ENCODE data around the gene IFT80.

The IFT80 gene

DNA sequence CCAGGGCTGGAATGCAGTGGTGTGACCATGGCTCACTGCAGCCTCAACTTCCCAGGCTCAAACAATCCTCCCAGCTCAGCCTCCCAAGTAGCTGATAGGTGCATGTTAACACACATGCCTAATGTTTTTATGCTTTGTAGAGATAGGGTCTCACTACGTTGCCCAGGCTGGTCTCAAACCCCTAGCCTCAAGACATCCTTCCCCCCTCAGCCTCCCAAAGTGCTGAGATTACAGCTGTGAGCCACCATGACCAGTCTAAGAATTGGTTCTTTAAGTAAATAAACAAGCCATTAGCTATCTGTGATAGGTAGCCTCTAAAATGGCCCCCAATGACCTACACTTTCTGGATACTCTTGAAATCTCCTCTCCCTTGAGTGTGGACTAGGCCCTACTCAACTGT is 46.8 kb upstream of the IFT80 start:
- no peak overlapping the region for H3K27ac ChIP-seq (ENCODE audit: low read depth, low read length, poor library complexity, severe bottlenecking)
- H3K9ac ChIP-seq (ENCODE audit: low read length) = no peak overlapping the region
- peaks cover 67% of the 10 kb centered on the region for H3K36me3 ChIP-seq (ENCODE audit: insufficient read depth, low read length)
- no peak overlapping the region for H3K4me3 ChIP-seq (ENCODE audit: low read depth, low read length, poor library complexity, severe bottlenecking)
- H3K9me2 ChIP-seq (ENCODE audit: low read depth, low read length) = no peaks in the 10 kb centered on the region
- H3K4me1 ChIP-seq (ENCODE audit: insufficient read depth, low read length, severe bottlenecking) = peaks cover 26% of the 10 kb centered on the region
- no peak overlapping the region for H2AFZ ChIP-seq (ENCODE audit: low read length)
- H3K4me2 ChIP-seq (ENCODE audit: low read length) = no peak overlapping the region
- H4K20me1 ChIP-seq (ENCODE audit: insufficient read depth, low read length) = no peaks in the 10 kb centered on the region
- H3K9me3 ChIP-seq (ENCODE audit: low read length) = no peaks in the 10 kb centered on the region
- peaks cover 3% of the 10 kb centered on the region; the same call in 1 of the 2 replicates for H3F3A ChIP-seq (ENCODE audit: insufficient read depth, low read length)
- peaks cover 76% of the 10 kb centered on the region for H3K79me2 ChIP-seq (ENCODE audit: insufficient read depth, low read length)
- no peaks in the 10 kb centered on the region for H3K27me3 ChIP-seq (ENCODE audit: insufficient read depth, low read length)
- TF ChIP-seq, protein P1, sequence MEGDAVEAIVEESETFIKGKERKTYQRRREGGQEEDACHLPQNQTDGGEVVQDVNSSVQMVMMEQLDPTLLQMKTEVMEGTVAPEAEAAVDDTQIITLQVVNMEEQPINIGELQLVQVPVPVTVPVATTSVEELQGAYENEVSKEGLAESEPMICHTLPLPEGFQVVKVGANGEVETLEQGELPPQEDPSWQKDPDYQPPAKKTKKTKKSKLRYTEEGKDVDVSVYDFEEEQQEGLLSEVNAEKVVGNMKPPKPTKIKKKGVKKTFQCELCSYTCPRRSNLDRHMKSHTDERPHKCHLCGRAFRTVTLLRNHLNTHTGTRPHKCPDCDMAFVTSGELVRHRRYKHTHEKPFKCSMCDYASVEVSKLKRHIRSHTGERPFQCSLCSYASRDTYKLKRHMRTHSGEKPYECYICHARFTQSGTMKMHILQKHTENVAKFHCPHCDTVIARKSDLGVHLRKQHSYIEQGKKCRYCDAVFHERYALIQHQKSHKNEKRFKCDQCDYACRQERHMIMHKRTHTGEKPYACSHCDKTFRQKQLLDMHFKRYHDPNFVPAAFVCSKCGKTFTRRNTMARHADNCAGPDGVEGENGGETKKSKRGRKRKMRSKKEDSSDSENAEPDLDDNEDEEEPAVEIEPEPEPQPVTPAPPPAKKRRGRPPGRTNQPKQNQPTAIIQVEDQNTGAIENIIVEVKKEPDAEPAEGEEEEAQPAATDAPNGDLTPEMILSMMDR (IDR thresholded peaks at IDR 0.05; ENCODE audit: low read length) = no peak
- TF ChIP-seq EZH2 (IDR thresholded peaks at IDR 0.05; ENCODE audit: borderline replicate concordance, low read length) = no peak

DNA sequence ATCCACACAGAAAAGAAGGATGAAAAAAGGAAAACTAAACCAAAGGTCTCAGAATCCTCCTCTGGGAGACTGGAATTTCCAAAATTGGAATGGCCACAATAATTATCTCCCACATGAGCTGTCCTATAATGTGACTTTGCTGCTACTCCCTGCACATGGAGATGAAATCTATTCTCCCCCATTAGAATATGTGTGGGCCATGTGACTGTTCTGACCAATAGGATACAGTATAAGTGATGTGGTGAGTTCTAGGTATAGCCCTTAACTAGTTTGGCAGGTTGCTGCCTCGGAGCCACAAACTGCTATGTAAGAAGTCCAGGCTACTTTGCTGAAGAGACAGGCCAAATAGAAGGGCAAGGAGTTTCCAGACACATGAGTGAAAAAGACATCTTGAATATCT is 45.4 kb upstream of the IFT80 start:
- peaks cover 9% of the 10 kb centered on the region for H3F3A ChIP-seq (ENCODE audit: insufficient read depth, low read length)
- H3K4me2 ChIP-seq (ENCODE audit: low read length) = no peak overlapping the region
- H3K4me1 ChIP-seq (ENCODE audit: insufficient read depth, low read length, severe bottlenecking) = peaks cover 21% of the 10 kb centered on the region
- no peak overlapping the region for H3K27ac ChIP-seq (ENCODE audit: low read depth, low read length, poor library complexity, severe bottlenecking)
- H2AFZ ChIP-seq (ENCODE audit: low read length) = no peak overlapping the region
- no peak overlapping the region for H3K9ac ChIP-seq (ENCODE audit: low read length)
- peaks cover 87% of the 10 kb centered on the region for H3K79me2 ChIP-seq (ENCODE audit: insufficient read depth, low read length)
- no peaks in the 10 kb centered on the region for H3K9me2 ChIP-seq (ENCODE audit: low read depth, low read length)
- no peaks in the 10 kb centered on the region for H4K20me1 ChIP-seq (ENCODE audit: insufficient read depth, low read length)
- H3K4me3 ChIP-seq (ENCODE audit: low read depth, low read length, poor library complexity, severe bottlenecking) = no peak overlapping the region
- no peaks in the 10 kb centered on the region for H3K27me3 ChIP-seq (ENCODE audit: insufficient read depth, low read length)
- peaks cover 81% of the 10 kb centered on the region for H3K36me3 ChIP-seq (ENCODE audit: insufficient read depth, low read length)
- TF ChIP-seq, protein P1 (IDR thresholded peaks at IDR 0.05; ENCODE audit: low read length) = no peak
- no peak for TF ChIP-seq EZH2 (IDR thresholded peaks at IDR 0.05; ENCODE audit: borderline replicate concordance, low read length)
- no peaks in the 10 kb centered on the region for H3K9me3 ChIP-seq (ENCODE audit: low read length)

- Histone ChIP-seq H3K79me2 (ENCODE audit: insufficient read depth, low read length) (peaks cover 59% of the 10 kb centered on the region), H2AFZ (ENCODE audit: low read length) (no peak overlapping the region), H3K4me3 (ENCODE audit: low read depth, low read length, poor library complexity, severe bottlenecking) (no peak overlapping the region), H3F3A (ENCODE audit: insufficient read depth, low read length) (peaks cover 9% of the 10 kb centered on the region), H3K27me3 (ENCODE audit: insufficient read depth, low read length) (no peaks in the 10 kb centered on the region), H3K4me2 (ENCODE audit: low read length) (no peak overlapping the region), H3K9ac (ENCODE audit: low read length) (no peak overlapping the region), H4K20me1 (ENCODE audit: insufficient read depth, low read length) (no peaks in the 10 kb centered on the region), H3K9me3 (ENCODE audit: low read length) (no peaks in the 10 kb centered on the region), H3K27ac (ENCODE audit: low read depth, low read length, poor library complexity, severe bottlenecking) (no peak overlapping the region), H3K4me1 (ENCODE audit: insufficient read depth, low read length, severe bottlenecking) (no peaks in the 10 kb centered on the region), H3K9me2 (ENCODE audit: low read depth, low read length) (no peaks in the 10 kb centered on the region), H3K36me3 (ENCODE audit: insufficient read depth, low read length) (peaks cover 96% of the 10 kb centered on the region)
- TF ChIP-seq, protein P1 (IDR thresholded peaks at IDR 0.05; ENCODE audit: low read length) = no peak
- TF ChIP-seq EZH2 (IDR thresholded peaks at IDR 0.05; ENCODE audit: borderline replicate concordance, low read length) = no peak
Measured at GRCh38 chr3:160440687-160441086, 41.7 kb upstream of the IFT80 start.

Measured in OCI-LY1 (cell line).